22Rv1 (cell line): ENCODE results near the gene GFOD1.
"Not testable (repeated sequence)": the region's sequence is repeated elsewhere in the genome, so short reads cannot be mapped to it uniquely, and the experiment has no call there.

Source experiments
- H3K27ac ChIP-seq: fragments of 450-650 bp; 2 replicates; pipeline ENCODE4 v1.5.1; 2017
- CTCF ChIP-seq: fragments of 450-650 bp; IDR thresholded peaks from 2 replicates; pipeline ENCODE4 v1.5.1; 2017; ENCODE audit warnings: mild to moderate bottlenecking
- ZFX ChIP-seq: fragments of 450-650 bp; IDR thresholded peaks from 2 replicates; pipeline ENCODE4 v1.6.1; 2017; ENCODE audit warnings: antibody characterized with exemption, borderline replicate concordance

GFOD1 gene

DNA sequence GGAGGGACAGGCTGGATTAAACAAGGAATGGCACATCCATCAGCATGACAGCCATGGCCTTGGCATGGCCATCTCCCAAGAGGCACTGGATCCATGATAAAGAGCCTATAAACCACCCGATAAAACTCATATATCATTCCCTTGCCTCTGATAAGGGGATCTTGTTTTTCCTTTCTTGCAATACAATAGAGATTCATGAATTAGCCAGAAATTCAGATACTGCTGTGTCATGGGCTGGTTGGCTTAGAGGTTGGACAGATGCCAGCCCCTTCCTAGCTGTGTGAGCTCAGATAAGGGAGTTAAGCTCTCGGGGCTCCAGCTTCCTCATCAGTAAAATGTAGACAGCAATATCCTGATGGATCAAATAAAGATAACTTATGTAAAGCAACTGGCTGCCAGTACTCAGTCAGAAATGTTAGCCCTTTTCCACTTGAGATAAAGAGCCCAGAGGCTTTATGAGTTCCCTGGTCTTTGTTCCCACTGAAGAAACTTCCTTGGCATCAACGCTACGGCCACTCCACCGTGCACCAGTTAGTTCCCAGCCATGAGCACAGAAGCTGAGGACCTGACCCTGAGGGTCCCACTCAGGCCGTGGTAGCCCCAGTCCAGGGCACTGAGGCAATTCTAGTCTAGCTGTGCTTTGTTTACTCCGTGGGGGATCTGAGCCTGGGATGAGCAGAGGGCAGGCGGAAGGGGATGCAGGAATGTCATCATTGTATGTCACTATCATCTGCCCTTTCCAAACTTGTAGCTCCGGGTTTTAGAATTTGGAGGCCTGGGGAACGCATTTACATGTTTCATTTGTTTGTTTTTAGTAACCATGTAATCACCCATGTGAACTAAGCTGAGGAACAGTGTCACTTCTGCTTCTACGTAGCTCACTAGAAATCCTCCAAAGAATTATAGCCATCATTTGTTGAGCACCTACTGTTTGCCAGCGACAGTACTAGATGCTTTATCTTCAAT is 91.8 kb downstream of the GFOD1 start:
- no peak for TF ChIP-seq CTCF
- no peak for TF ChIP-seq ZFX
- no peak overlapping the region for H3K27ac ChIP-seq

GRCh38 chr6:13392462-13392861 is 94.9 kb downstream of the GFOD1 start:
- TF ChIP-seq ZFX (no peak), CTCF (no peak)

DNA sequence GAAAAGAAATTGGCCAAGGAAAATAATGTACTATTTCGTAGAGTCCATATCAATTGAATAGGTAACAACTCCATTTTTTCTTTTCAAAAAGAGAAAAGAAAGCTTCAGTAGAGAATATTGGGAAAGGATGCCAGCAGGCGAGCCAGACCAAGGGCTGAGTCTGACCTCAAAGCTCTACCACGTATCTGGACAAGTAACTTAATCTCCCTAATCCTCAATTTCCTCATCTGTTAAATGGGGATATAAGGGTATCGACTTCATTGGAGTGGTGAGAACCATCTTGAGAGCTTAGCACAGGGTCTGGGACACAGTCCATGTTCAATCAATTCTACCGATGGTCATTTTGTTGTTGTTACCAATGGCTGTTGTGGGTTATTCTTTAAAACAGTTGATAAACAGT is 95.9 kb downstream of the GFOD1 start:
- H3K27ac ChIP-seq: no peak overlapping the region
- TF ChIP-seq ZFX: no peak
- no peak for TF ChIP-seq CTCF

More at GRCh38 chr6:13392462-13392861, 94.9 kb downstream of the GFOD1 start:
- no peak overlapping the region for H3K27ac ChIP-seq

DNA sequence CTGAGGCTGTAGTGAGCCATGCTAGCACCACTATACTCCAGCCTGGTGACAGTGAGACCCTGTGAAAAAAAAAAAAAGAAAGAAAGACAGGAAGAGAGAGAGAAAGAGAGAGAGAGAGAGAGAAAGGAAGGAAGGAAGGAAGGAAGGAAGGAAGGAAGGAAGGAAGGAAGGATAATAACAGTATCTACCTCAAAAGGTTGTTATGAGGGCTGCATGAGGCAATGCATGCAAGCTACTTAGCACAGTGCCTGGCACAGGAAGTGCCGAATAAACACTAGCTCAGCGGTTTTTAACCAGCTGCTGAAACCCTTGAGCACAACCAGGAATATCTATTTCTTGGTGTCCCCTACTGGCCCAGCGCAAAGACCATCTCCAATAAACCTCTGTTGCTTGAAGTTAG is 96.7 kb downstream of the GFOD1 start:
- TF ChIP-seq ZFX (no peak), CTCF (no peak)
- H3K27ac ChIP-seq: no peak overlapping the region

DNA sequence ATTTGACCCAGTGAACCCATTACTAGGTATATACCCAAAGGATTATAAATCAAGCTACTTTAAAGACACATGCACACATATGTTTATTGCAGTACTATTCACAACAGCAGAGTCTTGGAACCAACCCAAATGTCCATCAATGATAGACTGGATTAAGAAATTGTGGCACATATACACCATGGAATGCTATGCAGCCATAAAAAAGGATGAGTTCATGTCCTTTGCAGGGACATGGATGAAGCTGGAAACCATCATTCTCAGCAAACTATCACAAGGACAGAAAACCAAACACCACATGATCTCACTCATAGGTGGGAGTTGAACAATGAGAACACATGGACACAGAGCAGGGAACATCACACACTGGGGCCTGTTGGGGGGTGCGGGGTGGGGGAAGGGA is 98.2 kb downstream of the GFOD1 start:
- not testable (repeated sequence) for H3K27ac ChIP-seq

GRCh38 chr6:13388769-13389168 is 98.6 kb downstream of the GFOD1 start:
- H3K27ac ChIP-seq: not testable (repeated sequence)

GRCh38 chr6:13384966-13385365 is 102.4 kb downstream of the GFOD1 start:
- TF ChIP-seq CTCF (no peak), ZFX (no peak)
- H3K27ac ChIP-seq: no peak overlapping the region

- H3K27ac ChIP-seq: no peak overlapping the region
- TF ChIP-seq CTCF: no peak
- no peak for TF ChIP-seq ZFX
These were observed 102.9 kb downstream of the GFOD1 start for GRCh38 chr6:13384506-13384905.
